Vagina (tissue), 2 donors: ENCODE data around the gene ZNF827. TPM values are rescaled to one million over a fixed set of nuclear protein-coding genes. Genes with fewer than 3 reads are reported as not detected.

ENCODE experiments used
- DNase-seq, 2 donors: peaks; one replicate each; pipeline ENCODE4 v3.0.0-alpha.2; 2017; ENCODE audit errors: extremely low spot score in 2 of 2
- H3K27ac ChIP-seq: fragments of 200-600 bp; sonication (generic); one replicate; pipeline ENCODE4 v1.5.1; 2019
- H3K27me3 ChIP-seq: fragments of 200-600 bp; sonication (generic); one replicate; pipeline ENCODE4 v1.5.1; 2019
- H3K36me3 ChIP-seq, 2 donors: fragments of 200-600 bp; sonication (generic); one replicate each; pipeline ENCODE4 v1.5.1; 2017 to 2019
- H3K4me1 ChIP-seq: fragments of 200-600 bp; sonication (generic); one replicate; pipeline ENCODE4 v1.5.1; 2019
- H3K4me3 ChIP-seq, 2 donors: fragments of 200-600 bp; sonication (generic); 1 replicate in 1 of 2; 2 replicates in 1 of 2; pipeline ENCODE4 v1.5.1; 2016 to 2019
- H3K9me3 ChIP-seq: fragments of 200-600 bp; sonication (generic); one replicate; pipeline ENCODE4 v1.5.1; 2019
- POLR2A ChIP-seq, 2 donors: fragments of 450-650 bp; IDR thresholded peaks; one replicate each; pipeline ENCODE4 v1.6.1; 2017; ENCODE audit warnings: antibody characterized with exemption in 2 of 2, mild to moderate bottlenecking in 2 of 2, moderate library complexity in 2 of 2
- POLR2AphosphoS5 ChIP-seq, 2 donors: sonication (generic); formaldehyde crosslinking; IDR thresholded peaks; one replicate each; pipeline ENCODE4 v1.9.0; 2017; ENCODE audit warnings: antibody characterized with exemption in 2 of 2, mild to moderate bottlenecking in 2 of 2, low read depth in 1 of 2; ENCODE audit not compliant: insufficient read depth in 1 of 2
- intact Hi-C: fragments of 100-400 bp; cut with DNase I; formaldehyde crosslinking; loops from one replicate; pipeline ENCODE4 v1.15.1; 2023
- total RNA-seq: library from RNA; depleted of rRNA; stranded (reverse); fragments of >200 nt; gene quantifications from one replicate; pipeline ENCODE4 v1.2.3, GENCODE V29; 2016
- TF ChIP-seq, protein P1 (sequence below), 3 experiments: fragments of 450-650 bp in 2 of 3; fragments of 200-600 bp in 1 of 3; sonication (generic) in 1 of 3; IDR thresholded peaks; one replicate each; pipeline ENCODE4 v1.5.1; 2017 to 2019; ENCODE audit warnings: antibody characterized with exemption in 3 of 3, mild to moderate bottlenecking in 2 of 3, moderate library complexity in 2 of 3

ZNF827 gene
- total RNA-seq, 1 donor from 2014 or later, result 19.2 TPM

DNA sequence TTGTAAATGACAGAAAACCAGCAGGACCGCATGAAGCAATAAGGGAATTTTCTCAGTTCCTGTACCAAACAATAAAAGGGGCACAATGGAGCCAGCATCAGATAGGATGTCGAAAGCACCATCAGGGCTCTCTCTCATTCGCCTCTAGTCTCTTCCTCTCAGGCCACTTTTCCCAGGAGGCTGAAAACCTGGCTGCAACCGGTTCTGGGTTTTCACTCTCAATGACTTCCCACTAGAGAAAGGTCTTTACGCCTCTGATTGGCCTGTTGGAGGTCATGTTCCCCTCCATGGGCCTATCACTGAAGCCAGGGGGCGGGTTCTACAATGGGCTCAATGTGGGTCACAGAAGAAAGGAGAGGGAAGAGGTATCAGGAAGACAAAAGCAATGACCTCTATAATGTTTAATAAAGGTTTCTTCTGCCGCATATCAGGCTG, 29.3 kb downstream of the ZNF827 start:
- H3K4me3 ChIP-seq, result peak overlapping the region; percentile 33 to 43
- no peak for DNase-seq

GRCh38 chr4:145907812-145908211, 30.8 kb downstream of the ZNF827 start:
- H3K27me3 ChIP-seq, result no peaks in the 10 kb centered on the region
- peaks cover 22% of the 10 kb centered on the region for H3K4me1 ChIP-seq
- no peaks in the 10 kb centered on the region for H3K36me3 ChIP-seq
- H3K27ac ChIP-seq, result no peak overlapping the region
- intact Hi-C loops, result no loop called here
- TF ChIP-seq, protein P1, sequence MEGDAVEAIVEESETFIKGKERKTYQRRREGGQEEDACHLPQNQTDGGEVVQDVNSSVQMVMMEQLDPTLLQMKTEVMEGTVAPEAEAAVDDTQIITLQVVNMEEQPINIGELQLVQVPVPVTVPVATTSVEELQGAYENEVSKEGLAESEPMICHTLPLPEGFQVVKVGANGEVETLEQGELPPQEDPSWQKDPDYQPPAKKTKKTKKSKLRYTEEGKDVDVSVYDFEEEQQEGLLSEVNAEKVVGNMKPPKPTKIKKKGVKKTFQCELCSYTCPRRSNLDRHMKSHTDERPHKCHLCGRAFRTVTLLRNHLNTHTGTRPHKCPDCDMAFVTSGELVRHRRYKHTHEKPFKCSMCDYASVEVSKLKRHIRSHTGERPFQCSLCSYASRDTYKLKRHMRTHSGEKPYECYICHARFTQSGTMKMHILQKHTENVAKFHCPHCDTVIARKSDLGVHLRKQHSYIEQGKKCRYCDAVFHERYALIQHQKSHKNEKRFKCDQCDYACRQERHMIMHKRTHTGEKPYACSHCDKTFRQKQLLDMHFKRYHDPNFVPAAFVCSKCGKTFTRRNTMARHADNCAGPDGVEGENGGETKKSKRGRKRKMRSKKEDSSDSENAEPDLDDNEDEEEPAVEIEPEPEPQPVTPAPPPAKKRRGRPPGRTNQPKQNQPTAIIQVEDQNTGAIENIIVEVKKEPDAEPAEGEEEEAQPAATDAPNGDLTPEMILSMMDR (IDR thresholded peaks at IDR 0.05), result no peak
- TF ChIP-seq POLR2AphosphoS5 (IDR thresholded peaks at IDR 0.05; ENCODE audit: insufficient read depth in 1 of 2, low read depth in 1 of 2) (no peak), POLR2A (IDR thresholded peaks at IDR 0.05) (no peak)
- DNase-seq, result no peak
- no peaks in the 10 kb centered on the region for H3K9me3 ChIP-seq
- H3K4me3 ChIP-seq, result no peak overlapping the region

More for the DNA sequence above, 29.3 kb downstream of the ZNF827 start:
- Histone ChIP-seq H3K4me1 (peaks cover 22% of the 10 kb centered on the region), H3K9me3 (no peaks in the 10 kb centered on the region), H3K27me3 (no peaks in the 10 kb centered on the region), H3K36me3 (no peaks in the 10 kb centered on the region), H3K27ac (peak overlapping the region; percentile 56)
- TF ChIP-seq, protein P1 (IDR thresholded peaks at IDR 0.05), result no peak
- TF ChIP-seq POLR2AphosphoS5 (IDR thresholded peaks at IDR 0.05; ENCODE audit: insufficient read depth in 1 of 2, low read depth in 1 of 2) (peak in 1 of 2 donors; percentile 83), POLR2A (IDR thresholded peaks at IDR 0.05) (no peak)
- intact Hi-C loops, result no loop called here

DNA sequence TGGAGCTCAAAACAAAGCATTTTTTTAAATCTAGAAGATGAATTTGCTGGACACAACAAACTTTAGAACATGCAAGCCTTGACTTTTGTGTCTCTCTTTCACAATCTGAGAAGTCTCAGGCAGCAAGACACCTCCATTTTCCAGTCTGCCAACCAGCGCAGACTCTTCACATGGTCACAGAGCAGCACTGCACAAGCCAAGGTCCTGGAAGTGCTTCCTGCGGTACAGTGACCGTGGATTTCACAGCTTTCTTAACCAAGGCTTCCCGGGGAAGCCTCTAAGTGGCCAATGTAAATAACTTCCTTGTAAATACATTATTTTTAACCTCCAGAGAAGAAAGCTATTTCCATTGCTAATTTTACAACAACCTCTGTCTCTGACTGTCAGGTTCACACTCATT, 31.2 kb downstream of the ZNF827 start:
- Histone ChIP-seq H3K27me3 (no peaks in the 10 kb centered on the region), H3K27ac (no peak overlapping the region), H3K9me3 (no peaks in the 10 kb centered on the region), H3K4me3 (no peak overlapping the region), H3K36me3 (no peaks in the 10 kb centered on the region), H3K4me1 (peaks cover 22% of the 10 kb centered on the region)
- DNase-seq, result no peak
- intact Hi-C loops, result no loop called here
- TF ChIP-seq, protein P1 (IDR thresholded peaks at IDR 0.05), result no peak
- TF ChIP-seq POLR2AphosphoS5 (IDR thresholded peaks at IDR 0.05; ENCODE audit: insufficient read depth in 1 of 2, low read depth in 1 of 2), result no peak
- no peak for TF ChIP-seq POLR2A (IDR thresholded peaks at IDR 0.05)

- peaks cover 15% of the 10 kb centered on the region for H3K4me1 ChIP-seq
- no peak overlapping the region for H3K4me3 ChIP-seq
- DNase-seq, result no peak
- H3K36me3 ChIP-seq, result peaks cover 0 to 5% of the 10 kb centered on the region in 2 donors
- intact Hi-C loops, result no loop called here
- no peaks in the 10 kb centered on the region for H3K27me3 ChIP-seq
- no peak overlapping the region for H3K27ac ChIP-seq
- TF ChIP-seq POLR2AphosphoS5 (IDR thresholded peaks at IDR 0.05; ENCODE audit: insufficient read depth in 1 of 2, low read depth in 1 of 2) (no peak), POLR2A (IDR thresholded peaks at IDR 0.05) (no peak)
- TF ChIP-seq, protein P1 (IDR thresholded peaks at IDR 0.05), result no peak
- no peaks in the 10 kb centered on the region for H3K9me3 ChIP-seq
Observed at GRCh38 chr4:145904413-145905177, 34.0 kb downstream of the ZNF827 start.

GRCh38 chr4:145902522-145902921, 36.1 kb downstream of the ZNF827 start:
- Histone ChIP-seq H3K36me3 (peaks cover 0 to 5% of the 10 kb centered on the region in 2 donors), H3K4me3 (no peak overlapping the region), H3K27me3 (no peaks in the 10 kb centered on the region), H3K4me1 (peaks cover 9% of the 10 kb centered on the region), H3K9me3 (no peaks in the 10 kb centered on the region), H3K27ac (no peak overlapping the region)
- intact Hi-C loops, result no loop called here
- no peak for DNase-seq
- TF ChIP-seq, protein P1 (IDR thresholded peaks at IDR 0.05), result no peak
- TF ChIP-seq POLR2AphosphoS5 (IDR thresholded peaks at IDR 0.05; ENCODE audit: insufficient read depth in 1 of 2, low read depth in 1 of 2) (no peak), POLR2A (IDR thresholded peaks at IDR 0.05) (no peak)
